ENCODE results near the gene CACHD1. TPM values are rescaled to one million over a fixed set of nuclear protein-coding genes. Genes with fewer than 3 reads are reported as not detected.
A peak's percentile ranks its signal among the peaks of the same experiment; 100 is the strongest.

CACHD1 gene
- total RNA-seq, 2 experiments from 2014 or later, result 0.47 to 0.48 TPM

GRCh38 chr1:64490213-64490818, 20.4 kb downstream of the CACHD1 start:
- Mint-ChIP-seq H3K9me3 (no peaks in the 10 kb centered on the region), H3K4me3 (no peak overlapping the region), H3K36me3 (ENCODE audit: low read depth) (no peaks in the 10 kb centered on the region), H3K27ac (no peak overlapping the region), H3K27me3 (peaks cover 4% of the 10 kb centered on the region), H3K4me1 (peaks cover 6% of the 10 kb centered on the region)
- CTCF ChIA-PET, result no interaction called here
- POLR2A ChIA-PET, result no interaction called here
- no peak for DNase-seq

DNA sequence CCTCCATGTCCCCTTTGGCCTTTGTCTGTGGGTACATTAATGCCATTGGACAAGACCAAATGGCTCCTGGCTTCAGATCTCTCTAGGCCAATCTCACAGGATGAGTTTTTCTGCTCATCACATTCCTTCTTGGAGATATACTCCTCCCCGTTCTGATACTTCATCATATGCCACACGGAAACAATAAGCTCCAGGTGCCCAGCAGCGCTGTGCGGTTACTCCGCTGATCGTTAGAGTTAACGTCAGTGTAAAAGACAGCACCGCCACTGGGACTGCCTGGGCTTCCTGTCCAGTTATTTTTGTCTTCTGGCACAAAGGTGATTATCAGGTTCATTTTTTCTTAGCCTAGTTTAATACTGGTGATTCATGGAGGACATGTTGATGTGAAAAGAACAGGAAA, 22.5 kb downstream of the CACHD1 start:
- no peak overlapping the region for H3K4me3 Mint-ChIP-seq
- ChIA-PET CTCF (interaction anchor here (0.9 kb wide), 1 partner anchor 22 kb away, joined by 3 read pairs; no protein-coding TSS in a partner anchor), POLR2A (no interaction called here)
- H3K27me3 Mint-ChIP-seq, result peaks cover 6% of the 10 kb centered on the region
- no peak overlapping the region for H3K27ac Mint-ChIP-seq
- no peaks in the 10 kb centered on the region for H3K9me3 Mint-ChIP-seq
- H3K4me1 Mint-ChIP-seq, result peaks cover 6% of the 10 kb centered on the region
- no peaks in the 10 kb centered on the region for H3K36me3 Mint-ChIP-seq (ENCODE audit: low read depth)
- DNase-seq, result no peak

DNA sequence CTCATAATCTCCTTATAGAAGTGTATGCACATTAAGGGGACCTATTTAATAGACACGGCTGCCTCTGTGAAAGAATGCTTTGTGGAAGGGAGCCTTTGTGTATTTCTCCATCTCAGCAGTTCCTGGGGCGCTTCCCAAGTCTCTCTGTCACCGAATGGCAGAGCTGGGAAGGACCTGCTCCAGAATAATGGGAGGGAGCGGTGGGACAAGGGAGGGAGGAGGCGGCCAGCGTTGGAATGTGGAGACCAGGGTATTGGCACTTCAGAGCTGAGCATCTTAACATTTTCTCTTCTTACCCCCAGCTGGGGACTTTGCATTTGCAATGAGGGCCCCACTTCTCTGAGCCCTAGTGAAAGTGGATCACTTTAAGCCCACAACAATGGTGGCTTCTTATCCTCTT, 23.9 kb downstream of the CACHD1 start:
- Mint-ChIP-seq H3K27me3 (peaks cover 6% of the 10 kb centered on the region), H3K36me3 (ENCODE audit: low read depth) (no peaks in the 10 kb centered on the region), H3K9me3 (no peaks in the 10 kb centered on the region), H3K4me1 (peaks cover 6% of the 10 kb centered on the region), H3K4me3 (no peak overlapping the region), H3K27ac (no peak overlapping the region)
- no peak for DNase-seq
- POLR2A ChIA-PET, result no interaction called here
- CTCF ChIA-PET, result no interaction called here

DNA sequence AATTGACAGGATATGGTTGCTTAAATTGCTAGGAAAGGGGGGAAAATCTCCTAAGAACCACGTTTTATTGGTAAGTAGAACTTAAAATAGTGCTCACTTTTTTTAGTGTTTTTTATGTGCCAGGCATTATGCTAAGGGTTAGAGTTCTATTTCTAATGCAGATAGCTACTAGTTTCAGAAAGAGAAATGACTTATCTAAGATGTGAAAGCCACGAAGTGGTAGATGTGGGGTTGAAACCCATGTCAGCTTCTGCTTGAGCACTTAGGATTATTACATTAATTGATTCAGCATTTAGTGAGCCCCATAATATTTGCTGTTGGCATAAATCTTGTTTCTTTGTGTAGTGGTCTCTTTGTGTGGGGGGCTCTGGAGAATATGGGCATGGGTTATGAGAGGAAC, 24.7 kb downstream of the CACHD1 start:
- Mint-ChIP-seq H3K36me3 (ENCODE audit: low read depth) (no peaks in the 10 kb centered on the region), H3K4me1 (peaks cover 6% of the 10 kb centered on the region), H3K4me3 (no peak overlapping the region), H3K27ac (no peak overlapping the region), H3K9me3 (no peaks in the 10 kb centered on the region), H3K27me3 (peaks cover 3% of the 10 kb centered on the region)
- CTCF ChIA-PET, result no interaction called here
- POLR2A ChIA-PET, result no interaction called here
- DNase-seq, result no peak

DNA sequence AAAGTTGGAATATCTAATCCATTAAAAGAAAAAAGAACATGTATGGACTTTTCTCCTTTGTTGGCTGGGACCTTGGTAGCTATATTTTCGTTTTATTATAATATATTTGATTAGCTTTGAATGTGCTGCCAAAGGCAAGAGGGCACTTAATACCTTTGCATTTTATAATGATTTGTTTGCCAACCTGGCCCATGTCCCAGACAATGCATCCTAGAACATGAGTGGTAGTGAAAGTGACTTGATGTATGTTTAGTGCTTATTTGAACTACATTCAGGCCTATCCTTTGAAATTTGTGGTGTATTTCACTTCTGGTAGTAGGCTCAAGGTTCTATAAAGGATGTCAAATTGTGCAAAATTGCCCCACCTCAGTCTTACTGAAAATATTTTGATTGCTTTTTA, 25.9 kb downstream of the CACHD1 start:
- POLR2A ChIA-PET, result interaction anchor here (0.7 kb wide), 1 partner anchor 713 kb away, joined by 3 read pairs; no protein-coding TSS in a partner anchor
- Mint-ChIP-seq H3K9me3 (no peaks in the 10 kb centered on the region), H3K4me3 (no peak overlapping the region), H3K4me1 (peaks cover 6% of the 10 kb centered on the region), H3K27ac (no peak overlapping the region), H3K27me3 (peaks cover 3% of the 10 kb centered on the region), H3K36me3 (ENCODE audit: low read depth) (no peaks in the 10 kb centered on the region)
- CTCF ChIA-PET, result interaction anchor here (0.6 to 1.7 kb wide), 2 partner anchors 12 to 687 kb away, joined by 4 read pairs; no protein-coding TSS in a partner anchor
- no peak for DNase-seq

GRCh38 chr1:64496606-64497005, 26.7 kb downstream of the CACHD1 start:
- Mint-ChIP-seq H3K9me3 (no peaks in the 10 kb centered on the region), H3K4me3 (no peak overlapping the region), H3K27ac (no peak overlapping the region), H3K36me3 (ENCODE audit: low read depth) (no peaks in the 10 kb centered on the region), H3K27me3 (peaks cover 3% of the 10 kb centered on the region), H3K4me1 (peaks cover 6% of the 10 kb centered on the region)
- ChIA-PET CTCF (interaction anchor here (1.1 to 1.7 kb wide), 3 partner anchors 10 to 239 kb away, joined by 4 to 5 read pairs (median 5); no protein-coding TSS in a partner anchor), POLR2A (no interaction called here)
- DNase-seq, result no peak

DNA sequence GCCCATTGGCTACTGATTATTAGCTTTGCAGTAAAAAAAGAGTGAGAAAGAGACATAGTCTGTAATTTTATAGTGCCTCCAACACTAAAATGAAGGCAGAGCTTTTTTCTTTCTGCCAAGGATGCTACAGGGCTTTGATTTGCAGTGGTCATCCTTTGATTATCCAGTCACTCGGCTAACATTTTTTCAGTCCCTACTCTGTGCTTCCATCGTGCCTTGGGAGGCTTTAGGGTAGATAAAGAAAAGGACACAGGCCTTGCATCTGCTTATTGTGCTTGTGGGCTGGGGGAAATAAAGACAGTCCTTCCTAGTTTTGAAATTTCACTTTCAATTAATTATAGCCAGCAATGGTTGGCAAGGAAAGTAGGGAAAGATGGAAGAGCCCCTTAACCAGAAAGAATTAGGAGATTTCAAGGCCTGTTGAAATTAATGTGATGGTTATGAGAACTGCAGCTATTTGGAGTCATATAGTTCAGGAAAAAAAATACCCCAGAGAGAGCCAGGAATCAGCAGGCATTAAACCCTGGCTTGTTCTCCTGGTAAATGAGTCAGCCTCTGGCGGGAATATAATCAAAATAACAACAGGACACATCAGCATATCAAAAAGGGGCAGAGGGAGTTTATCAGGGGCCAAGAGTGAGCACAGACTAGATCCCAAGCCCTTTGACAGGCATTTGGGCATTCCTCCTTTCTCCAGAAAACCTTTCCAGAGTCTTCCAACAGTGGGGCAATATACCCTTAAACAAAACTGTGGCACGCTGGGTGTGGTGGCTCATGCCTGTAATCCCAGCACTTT, 27.4 kb downstream of the CACHD1 start:
- POLR2A ChIA-PET, result no interaction called here
- CTCF ChIA-PET, result interaction anchor here (1.1 to 1.7 kb wide), 3 partner anchors 9 to 240 kb away, joined by 4 to 5 read pairs (median 5); no protein-coding TSS in a partner anchor
- no peak for DNase-seq
- Mint-ChIP-seq H3K27ac (no peak overlapping the region), H3K9me3 (no peaks in the 10 kb centered on the region), H3K4me3 (no peak overlapping the region), H3K36me3 (ENCODE audit: low read depth) (no peaks in the 10 kb centered on the region), H3K4me1 (peaks cover 6% of the 10 kb centered on the region), H3K27me3 (peaks cover 7% of the 10 kb centered on the region)

DNA sequence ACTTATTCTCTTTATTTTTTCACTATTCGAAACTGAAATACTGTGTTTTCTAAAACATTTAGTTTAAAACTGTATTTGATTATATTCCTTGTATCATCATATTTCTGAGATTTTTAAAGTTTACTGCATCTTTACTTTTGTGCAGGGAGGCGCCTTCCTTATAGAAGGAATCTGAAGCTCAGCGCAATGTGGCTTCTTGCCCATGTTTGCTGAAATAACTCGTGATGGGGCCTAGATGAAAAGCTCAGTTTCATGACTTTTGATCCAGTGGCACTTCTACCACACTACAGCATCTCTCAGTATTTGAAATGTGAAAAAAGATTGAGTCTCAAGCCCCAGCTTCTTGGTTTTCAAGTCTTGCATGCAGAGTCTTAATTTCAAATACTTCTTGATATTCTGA, 28.4 kb downstream of the CACHD1 start:
- Mint-ChIP-seq H3K4me1 (peaks cover 6% of the 10 kb centered on the region), H3K9me3 (no peaks in the 10 kb centered on the region), H3K36me3 (ENCODE audit: low read depth) (no peaks in the 10 kb centered on the region), H3K27me3 (peaks cover 10% of the 10 kb centered on the region), H3K27ac (no peak overlapping the region), H3K4me3 (no peak overlapping the region)
- no peak for DNase-seq
- POLR2A ChIA-PET, result no interaction called here
- CTCF ChIA-PET, result no interaction called here

DNA sequence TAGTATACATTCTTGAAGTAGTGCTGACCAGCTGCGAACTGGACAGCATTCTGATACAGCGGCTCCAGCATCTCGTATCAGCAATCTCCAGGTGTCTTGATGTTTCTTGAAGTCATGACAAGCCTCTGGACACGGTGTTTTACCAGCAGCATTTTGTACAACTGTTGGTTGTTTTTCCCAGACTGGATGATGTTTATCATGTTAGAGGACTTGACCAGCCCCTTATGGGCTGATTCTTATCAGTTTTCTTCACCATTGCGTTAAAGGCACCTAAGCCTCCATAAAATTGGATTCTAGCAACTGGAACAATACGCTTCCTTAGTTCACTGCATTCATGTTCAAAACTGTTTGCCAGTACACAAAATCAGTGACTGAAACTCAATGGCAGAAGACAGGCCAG, 29.1 kb downstream of the CACHD1 start:
- POLR2A ChIA-PET, result no interaction called here
- H3K4me3 Mint-ChIP-seq, result no peak overlapping the region
- no peaks in the 10 kb centered on the region for H3K9me3 Mint-ChIP-seq
- no peaks in the 10 kb centered on the region for H3K36me3 Mint-ChIP-seq (ENCODE audit: low read depth)
- DNase-seq, result no peak
- H3K27ac Mint-ChIP-seq, result no peak overlapping the region
- H3K4me1 Mint-ChIP-seq, result peaks cover 6% of the 10 kb centered on the region
- CTCF ChIA-PET, result no interaction called here
- H3K27me3 Mint-ChIP-seq, result peaks cover 10% of the 10 kb centered on the region

- Mint-ChIP-seq H3K9me3 (no peaks in the 10 kb centered on the region), H3K4me1 (peaks cover 5% of the 10 kb centered on the region), H3K27me3 (peaks cover 8% of the 10 kb centered on the region), H3K27ac (no peak overlapping the region), H3K4me3 (no peak overlapping the region), H3K36me3 (ENCODE audit: low read depth) (no peaks in the 10 kb centered on the region)
- DNase-seq, result peak; percentile 20
- CTCF ChIA-PET, result no interaction called here
- POLR2A ChIA-PET, result no interaction called here
Measured at GRCh38 chr1:64499966-64500365, 30.0 kb downstream of the CACHD1 start.

DNA sequence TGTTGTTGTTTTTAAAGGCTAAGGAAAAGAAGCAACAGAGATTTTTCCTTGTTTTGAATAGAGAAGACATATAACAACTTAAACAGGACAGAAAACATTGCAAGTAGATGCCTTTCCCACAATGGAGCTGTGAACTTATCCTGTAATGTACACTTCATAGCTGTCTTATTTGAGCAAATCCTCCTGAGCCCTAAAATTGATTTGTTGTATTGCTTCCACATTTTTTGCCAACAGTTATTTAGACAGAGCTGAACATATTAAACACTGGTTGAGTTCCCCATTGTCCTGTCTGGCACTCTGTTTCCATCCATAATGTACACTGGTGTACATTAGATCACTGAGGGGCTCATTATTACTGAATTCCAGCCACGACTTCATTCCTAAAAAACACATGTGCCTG, 32.2 kb downstream of the CACHD1 start:
- DNase-seq, result no peak
- peaks cover 18% of the 10 kb centered on the region for H3K4me1 Mint-ChIP-seq
- no peaks in the 10 kb centered on the region for H3K9me3 Mint-ChIP-seq
- H3K27me3 Mint-ChIP-seq, result peaks cover 13% of the 10 kb centered on the region
- POLR2A ChIA-PET, result no interaction called here
- no peak overlapping the region for H3K27ac Mint-ChIP-seq
- no peaks in the 10 kb centered on the region for H3K36me3 Mint-ChIP-seq (ENCODE audit: low read depth)
- CTCF ChIA-PET, result interaction anchor here (1.0 kb wide), 1 partner anchor 26 kb away, joined by 4 read pairs; no protein-coding TSS in a partner anchor
- no peak overlapping the region for H3K4me3 Mint-ChIP-seq

GRCh38 chr1:64502931-64503330, 33.0 kb downstream of the CACHD1 start:
- CTCF ChIA-PET, result interaction anchor here (1.0 kb wide), 1 partner anchor 27 kb away, joined by 4 read pairs; no protein-coding TSS in a partner anchor
- Mint-ChIP-seq H3K36me3 (ENCODE audit: low read depth) (no peaks in the 10 kb centered on the region), H3K27ac (no peak overlapping the region), H3K4me3 (no peak overlapping the region), H3K27me3 (peaks cover 18% of the 10 kb centered on the region), H3K4me1 (peaks cover 18% of the 10 kb centered on the region), H3K9me3 (no peaks in the 10 kb centered on the region)
- POLR2A ChIA-PET, result no interaction called here
- DNase-seq, result no peak

- Mint-ChIP-seq H3K36me3 (ENCODE audit: low read depth) (no peaks in the 10 kb centered on the region), H3K4me1 (peaks cover 18% of the 10 kb centered on the region), H3K9me3 (no peaks in the 10 kb centered on the region), H3K27ac (peak overlapping the region; percentile 75), H3K27me3 (peaks cover 19% of the 10 kb centered on the region), H3K4me3 (peak overlapping the region; percentile 78)
- DNase-seq, result peak; percentile 58
- POLR2A ChIA-PET, result no interaction called here
- CTCF ChIA-PET, result interaction anchor here (1.4 kb wide), 1 partner anchor 9 kb away, joined by 4 read pairs; no protein-coding TSS in a partner anchor
Measured at GRCh38 chr1:64505232-64505943, 35.5 kb downstream of the CACHD1 start.

Data from activated CD4-positive, alpha-beta T cell treated with anti-CD3 and anti-CD28 coated beads, Interleukin-2, amount 10 ng/mL, durations not matched to agents 7 days and 5 days (primary cell).